Mesenchymal stem cell (in vitro differentiated cells and primary cell): ENCODE results near the gene ETS2.

Experiments used
- DNase-seq: peaks from one replicate; pipeline ENCODE4 v3.0.0-alpha.2; 2013
- H2AFZ ChIP-seq: one replicate; pipeline ENCODE4 v1.6.1; 2013; ENCODE audit warnings: low read depth, mild to moderate bottlenecking, control low read depth, inconsistent platforms, low read length, moderate library complexity
- H2AK5ac ChIP-seq: 2 replicates; pipeline ENCODE4 v1.6.1; 2013; ENCODE audit warnings: low read length, moderate library complexity, mild to moderate bottlenecking, inconsistent platforms; ENCODE audit not compliant: severe bottlenecking
- H2BK120ac ChIP-seq: one replicate; pipeline ENCODE4 v1.6.1; 2013; ENCODE audit warnings: low read depth, mild to moderate bottlenecking, inconsistent platforms, low read length, moderate library complexity
- H2BK12ac ChIP-seq, 2 experiments: one replicate each; pipeline ENCODE4 v1.6.1; 2013; ENCODE audit warnings: inconsistent platforms in 2 of 2, low read length in 2 of 2, mild to moderate bottlenecking in 2 of 2, moderate library complexity in 2 of 2, control low read depth in 1 of 2
- H2BK15ac ChIP-seq: one replicate; pipeline ENCODE4 v1.6.1; 2013; ENCODE audit warnings: mild to moderate bottlenecking, low read depth, inconsistent platforms; ENCODE audit not compliant: poor library complexity, severe bottlenecking
- H2BK5ac ChIP-seq: 2 replicates; pipeline ENCODE4 v1.6.1; 2013; ENCODE audit warnings: low read depth, mild to moderate bottlenecking, low read length, control low read depth, inconsistent platforms; ENCODE audit not compliant: poor library complexity, severe bottlenecking
- H3K14ac ChIP-seq, 2 experiments: one replicate each; pipeline ENCODE4 v1.6.1; 2013; ENCODE audit warnings: inconsistent platforms in 2 of 2, low read length in 2 of 2, control low read depth in 1 of 2, mild to moderate bottlenecking in 1 of 2, moderate library complexity in 1 of 2
- H3K18ac ChIP-seq, 2 experiments: one replicate each; pipeline ENCODE4 v1.6.1; 2013; ENCODE audit warnings: inconsistent platforms in 2 of 2, low read length in 2 of 2, control low read depth in 1 of 2, low read depth in 1 of 2, mild to moderate bottlenecking in 1 of 2
- H3K23ac ChIP-seq, 2 experiments: one replicate each; pipeline ENCODE4 v1.6.1; 2013; ENCODE audit warnings: inconsistent platforms in 2 of 2, low read length in 2 of 2, mild to moderate bottlenecking in 2 of 2, moderate library complexity in 2 of 2, control low read depth in 1 of 2
- H3K27ac ChIP-seq: 2 replicates; pipeline ENCODE4 v1.5.1; 2013; ENCODE audit warnings: mild to moderate bottlenecking, moderate library complexity, low read length, control low read depth, inconsistent platforms; ENCODE audit not compliant: poor library complexity, severe bottlenecking
- H3K27me3 ChIP-seq, 2 experiments: 2 replicates each; pipeline versions ENCODE4 v1.6.1 to v1.7.0; 2013; ENCODE audit warnings: low read length in 2 of 2, mild to moderate bottlenecking in 2 of 2, moderate library complexity in 2 of 2, control low read depth in 1 of 2, inconsistent platforms in 1 of 2; ENCODE audit not compliant: control insufficient read depth in 1 of 2, insufficient read depth in 1 of 2
- H3K36me3 ChIP-seq, 2 experiments: 2 replicates each; pipeline versions ENCODE4 v1.6.1 to v1.7.0; 2013; ENCODE audit warnings: low read length in 2 of 2, control low read depth in 1 of 2, inconsistent platforms in 1 of 2, low read depth in 1 of 2, mild to moderate bottlenecking in 1 of 2; ENCODE audit not compliant: insufficient read depth in 2 of 2, control insufficient read depth in 1 of 2
- H3K4ac ChIP-seq, 2 experiments: one replicate each; pipeline ENCODE4 v1.6.1; 2013; ENCODE audit warnings: inconsistent platforms in 2 of 2, low read length in 2 of 2, mild to moderate bottlenecking in 2 of 2, moderate library complexity in 2 of 2, control low read depth in 1 of 2, low read depth in 1 of 2
- H3K4me1 ChIP-seq: 2 replicates; pipeline ENCODE4 v1.6.1; 2013; ENCODE audit warnings: low read depth, low read length, control low read depth; ENCODE audit not compliant: control insufficient read depth, insufficient read depth
- H3K4me2 ChIP-seq: 2 replicates; pipeline ENCODE4 v1.6.1; 2013; ENCODE audit warnings: low read length, mild to moderate bottlenecking, inconsistent platforms; ENCODE audit not compliant: poor library complexity, severe bottlenecking
- H3K4me3 ChIP-seq, 2 experiments: 2 replicates each; pipeline versions ENCODE4 v1.5.1 to v1.7.0; 2013; ENCODE audit warnings: low read length in 2 of 2, mild to moderate bottlenecking in 2 of 2, control low read depth in 1 of 2, low read depth in 1 of 2; ENCODE audit not compliant: insufficient read depth in 1 of 2
- H3K79me1 ChIP-seq: replicated peaks from 2 replicates; pipeline ENCODE4 v1.6.1; 2013; ENCODE audit warnings: mild to moderate bottlenecking, control low read depth, low read length, inconsistent platforms; ENCODE audit not compliant: poor library complexity, severe bottlenecking
- H3K9ac ChIP-seq: 2 replicates; pipeline ENCODE4 v1.7.0; 2013; ENCODE audit warnings: mild to moderate bottlenecking, low read length, moderate library complexity
- H3K9me3 ChIP-seq: 2 replicates; pipeline ENCODE4 v1.7.0; 2013; ENCODE audit warnings: mild to moderate bottlenecking, low read length; ENCODE audit not compliant: control insufficient read depth
- H4K8ac ChIP-seq: one replicate; pipeline ENCODE4 v1.6.1; 2013; ENCODE audit warnings: inconsistent platforms, mild to moderate bottlenecking, low read length, moderate library complexity
- H4K91ac ChIP-seq: one replicate; pipeline ENCODE4 v1.6.1; 2013; ENCODE audit warnings: mild to moderate bottlenecking, low read length, inconsistent platforms
- WGBS: methylation state at CpG from one replicate; pipeline ENCODE4 v1.1.7; 2013; ENCODE audit warnings: mixed read lengths; 5-methylcytosine and 5-hydroxymethylcytosine counted together

ETS2 gene

GRCh38 chr21:38802050-38803026 lies 3.4 kb upstream of the ETS2 start:
- H3K27ac ChIP-seq, result peak overlapping the region; percentile 9
- no peak overlapping the region for H2BK120ac ChIP-seq
- H3K4me3 ChIP-seq, result no peak overlapping the region
- H3K27me3 ChIP-seq, result no peaks in the 10 kb centered on the region
- no peak overlapping the region for H4K8ac ChIP-seq
- no peak overlapping the region for H3K23ac ChIP-seq
- H2BK15ac ChIP-seq, result no peak overlapping the region
- H3K79me1 ChIP-seq, result peaks cover 2% of the 10 kb centered on the region
- H2AK5ac ChIP-seq, result peak overlapping the region; percentile 79
- peaks cover 31% of the 10 kb centered on the region for H3K4me1 ChIP-seq
- no peak overlapping the region for H3K4me2 ChIP-seq
- peak; percentile 57 for DNase-seq
- H2BK12ac ChIP-seq, result peak overlapping the region; percentile 6 to 21
- H4K91ac ChIP-seq, result no peak overlapping the region
- peak overlapping the region in 1 of 2 experiments; percentile 58 for H3K18ac ChIP-seq
- no peak overlapping the region for H3K9ac ChIP-seq
- no peak overlapping the region for H2BK5ac ChIP-seq
- no peaks in the 10 kb centered on the region for H3K9me3 ChIP-seq
- H3K36me3 ChIP-seq, result no peaks in the 10 kb centered on the region
- no peak overlapping the region for H3K4ac ChIP-seq
- WGBS, result 86% methylated on average over 16 of the region's 16 CpGs
- H2AFZ ChIP-seq, result no peak overlapping the region
- no peak overlapping the region for H3K14ac ChIP-seq

GRCh38 chr21:38803075-38803660 lies 2.6 kb upstream of the ETS2 start:
- Histone ChIP-seq H2BK120ac (no peak overlapping the region), H3K27ac (peak overlapping the region; percentile 32), H3K36me3 (no peaks in the 10 kb centered on the region), H3K4me2 (no peak overlapping the region), H2BK15ac (peak overlapping the region; percentile 60), H3K4me1 (peaks cover 32% of the 10 kb centered on the region), H3K9me3 (no peaks in the 10 kb centered on the region), H4K91ac (no peak overlapping the region), H3K9ac (no peak overlapping the region), H2AK5ac (peak overlapping the region; percentile 69), H2BK5ac (no peak overlapping the region), H3K27me3 (no peaks in the 10 kb centered on the region), H3K14ac (no peak overlapping the region), H3K23ac (no peak overlapping the region), H3K4me3 (no peak overlapping the region), H3K4ac (no peak overlapping the region), H3K79me1 (peaks cover 2% of the 10 kb centered on the region), H4K8ac (peak overlapping the region; percentile 33), H2BK12ac (peak overlapping the region; percentile 69 to 99), H3K18ac (no peak overlapping the region), H2AFZ (no peak overlapping the region)
- 91% methylated on average over 5 of the region's 7 CpGs for WGBS
- no peak for DNase-seq

GRCh38 chr21:38804030-38804788 lies 1.5 kb upstream of the ETS2 start:
- peak overlapping the region; percentile 42 for H2BK120ac ChIP-seq
- H2AK5ac ChIP-seq, result peak overlapping the region; percentile 36
- peak overlapping the region in 1 of 2 experiments; percentile 84 for H3K4me3 ChIP-seq
- H3K27ac ChIP-seq, result no peak overlapping the region
- H3K79me1 ChIP-seq, result peaks cover 2% of the 10 kb centered on the region
- H2BK12ac ChIP-seq, result peak overlapping the region; percentile 61 to 69
- peak overlapping the region; percentile 82 for H3K9ac ChIP-seq
- peak; percentile 74 for DNase-seq
- H3K18ac ChIP-seq, result peak overlapping the region; percentile 79 to 92
- H3K23ac ChIP-seq, result no peak overlapping the region
- no peak overlapping the region for H2BK5ac ChIP-seq
- peak overlapping the region; percentile 57 for H4K91ac ChIP-seq
- H3K4me1 ChIP-seq, result peaks cover 26% of the 10 kb centered on the region
- peak overlapping the region; percentile 56 for H4K8ac ChIP-seq
- no peak overlapping the region for H3K4me2 ChIP-seq
- H2BK15ac ChIP-seq, result peak overlapping the region; percentile 35
- H3K27me3 ChIP-seq, result no peaks in the 10 kb centered on the region
- no peaks in the 10 kb centered on the region for H3K9me3 ChIP-seq
- H2AFZ ChIP-seq, result no peak overlapping the region
- H3K14ac ChIP-seq, result peak overlapping the region in 1 of 2 experiments; percentile 23
- no peaks in the 10 kb centered on the region for H3K36me3 ChIP-seq
- peak overlapping the region; percentile 47 to 88 for H3K4ac ChIP-seq
- WGBS, result 85% methylated on average over 12 of the region's 13 CpGs
